ENCODE data around the gene KCNMB2.
"Not testable (repeated sequence)": the region's sequence is repeated elsewhere in the genome, so short reads cannot be mapped to it uniquely, and the experiment has no call there.

KCNMB2 gene

GRCh38 chr3:178532476-178532875 is 3.8 kb upstream of the KCNMB2 start:
- DNase-seq (ENCODE audit: low spot score in 2 of 2) (no peak), ATAC-seq (ENCODE audit: low read depth) (no peak)
- Mint-ChIP-seq H3K4me3 (no peak overlapping the region), H3K27ac (no peak overlapping the region), H3K4me1 (peaks cover 5% of the 10 kb centered on the region), H3K36me3 (peaks cover 2% of the 10 kb centered on the region), H3K9me3 (peaks cover 2% of the 10 kb centered on the region), H3K27me3 (peaks cover 19% of the 10 kb centered on the region)

GRCh38 chr3:178537122-178537705 is 978 bp downstream of the KCNMB2 start:
- H3K4me3 Mint-ChIP-seq, result no peak overlapping the region
- no peaks in the 10 kb centered on the region for H3K36me3 Mint-ChIP-seq
- no peak overlapping the region for H3K27ac Mint-ChIP-seq
- H3K27me3 Mint-ChIP-seq, result peaks cover 21% of the 10 kb centered on the region
- DNase-seq (ENCODE audit: low spot score in 2 of 2), result no peak
- ATAC-seq (ENCODE audit: low read depth), result no peak
- no peaks in the 10 kb centered on the region for H3K9me3 Mint-ChIP-seq
- peaks cover 5% of the 10 kb centered on the region for H3K4me1 Mint-ChIP-seq

GRCh38 chr3:178538056-178538455 is 1.8 kb downstream of the KCNMB2 start:
- DNase-seq (ENCODE audit: low spot score in 2 of 2) (no peak), ATAC-seq (ENCODE audit: low read depth) (no peak)
- no peak overlapping the region for H3K4me3 Mint-ChIP-seq
- no peaks in the 10 kb centered on the region for H3K36me3 Mint-ChIP-seq
- no peak overlapping the region for H3K27ac Mint-ChIP-seq
- peaks cover 5% of the 10 kb centered on the region for H3K4me1 Mint-ChIP-seq
- no peaks in the 10 kb centered on the region for H3K9me3 Mint-ChIP-seq
- peaks cover 21% of the 10 kb centered on the region for H3K27me3 Mint-ChIP-seq

- H3K27me3 Mint-ChIP-seq, result peaks cover 21% of the 10 kb centered on the region
- H3K9me3 Mint-ChIP-seq, result no peaks in the 10 kb centered on the region
- H3K27ac Mint-ChIP-seq, result no peak overlapping the region
- H3K4me3 Mint-ChIP-seq, result no peak overlapping the region
- H3K36me3 Mint-ChIP-seq, result no peaks in the 10 kb centered on the region
- H3K4me1 Mint-ChIP-seq, result peaks cover 5% of the 10 kb centered on the region
- DNase-seq (ENCODE audit: low spot score in 2 of 2) (no peak), ATAC-seq (ENCODE audit: low read depth) (no peak)
Measured at GRCh38 chr3:178540184-178540583, 3.9 kb downstream of the KCNMB2 start.

GRCh38 chr3:178545337-178545736 is 9.1 kb downstream of the KCNMB2 start:
- H3K4me1 Mint-ChIP-seq, result no peaks in the 10 kb centered on the region
- ATAC-seq (ENCODE audit: low read depth) (no peak), DNase-seq (ENCODE audit: low spot score in 2 of 2) (no peak)
- no peaks in the 10 kb centered on the region for H3K36me3 Mint-ChIP-seq
- peaks cover 8% of the 10 kb centered on the region for H3K27me3 Mint-ChIP-seq
- no peaks in the 10 kb centered on the region for H3K9me3 Mint-ChIP-seq
- H3K27ac Mint-ChIP-seq, result no peak overlapping the region
- no peak overlapping the region for H3K4me3 Mint-ChIP-seq

GRCh38 chr3:178546079-178546478 is 9.8 kb downstream of the KCNMB2 start:
- Mint-ChIP-seq H3K27ac (no peak overlapping the region), H3K4me3 (no peak overlapping the region), H3K9me3 (no peaks in the 10 kb centered on the region), H3K36me3 (no peaks in the 10 kb centered on the region), H3K27me3 (peaks cover 8% of the 10 kb centered on the region), H3K4me1 (no peaks in the 10 kb centered on the region)
- DNase-seq (ENCODE audit: low spot score in 2 of 2) (no peak), ATAC-seq (ENCODE audit: low read depth) (no peak)

- not testable (repeated sequence) for H3K27ac Mint-ChIP-seq; H3K9me3 Mint-ChIP-seq; H3K36me3 Mint-ChIP-seq; H3K27me3 Mint-ChIP-seq; ATAC-seq (ENCODE audit: low read depth); H3K4me1 Mint-ChIP-seq; DNase-seq (ENCODE audit: low spot score in 2 of 2); H3K4me3 Mint-ChIP-seq
Measured at GRCh38 chr3:178549426-178549825, 13.2 kb downstream of the KCNMB2 start.

- H3K4me3 Mint-ChIP-seq, result no peak overlapping the region
- H3K27ac Mint-ChIP-seq, result no peak overlapping the region
- no peaks in the 10 kb centered on the region for H3K4me1 Mint-ChIP-seq
- DNase-seq (ENCODE audit: low spot score in 2 of 2) (no peak), ATAC-seq (ENCODE audit: low read depth) (no peak)
- no peaks in the 10 kb centered on the region for H3K36me3 Mint-ChIP-seq
- no peaks in the 10 kb centered on the region for H3K27me3 Mint-ChIP-seq
- no peaks in the 10 kb centered on the region for H3K9me3 Mint-ChIP-seq
Measured at GRCh38 chr3:178551916-178552321, 15.7 kb downstream of the KCNMB2 start.

- peaks cover 6% of the 10 kb centered on the region for H3K27me3 Mint-ChIP-seq
- ATAC-seq (ENCODE audit: low read depth) (no peak), DNase-seq (ENCODE audit: low spot score in 2 of 2) (no peak)
- no peak overlapping the region for H3K27ac Mint-ChIP-seq
- H3K36me3 Mint-ChIP-seq, result no peaks in the 10 kb centered on the region
- no peak overlapping the region for H3K4me3 Mint-ChIP-seq
- H3K4me1 Mint-ChIP-seq, result no peaks in the 10 kb centered on the region
- no peaks in the 10 kb centered on the region for H3K9me3 Mint-ChIP-seq
Measured at GRCh38 chr3:178558637-178559036, 22.4 kb downstream of the KCNMB2 start.

GRCh38 chr3:178560759-178561158 is 24.5 kb downstream of the KCNMB2 start:
- Mint-ChIP-seq H3K27me3 (peaks cover 6% of the 10 kb centered on the region), H3K4me3 (no peak overlapping the region), H3K36me3 (no peaks in the 10 kb centered on the region), H3K9me3 (no peaks in the 10 kb centered on the region), H3K27ac (no peak overlapping the region), H3K4me1 (no peaks in the 10 kb centered on the region)
- DNase-seq (ENCODE audit: low spot score in 2 of 2) (no peak), ATAC-seq (ENCODE audit: low read depth) (no peak)

GRCh38 chr3:178561239-178561638 is 25.0 kb downstream of the KCNMB2 start:
- ATAC-seq (ENCODE audit: low read depth), result no peak
- no peaks in the 10 kb centered on the region for H3K9me3 Mint-ChIP-seq

GRCh38 chr3:178562143-178562946 is 26.1 kb downstream of the KCNMB2 start:
- no peaks in the 10 kb centered on the region for H3K9me3 Mint-ChIP-seq
- H3K4me1 Mint-ChIP-seq, result no peaks in the 10 kb centered on the region
- ATAC-seq (ENCODE audit: low read depth) (no peak), DNase-seq (ENCODE audit: low spot score in 2 of 2) (no peak)
- peaks cover 8% of the 10 kb centered on the region for H3K27me3 Mint-ChIP-seq
- no peaks in the 10 kb centered on the region for H3K36me3 Mint-ChIP-seq
- no peak overlapping the region for H3K4me3 Mint-ChIP-seq
- no peak overlapping the region for H3K27ac Mint-ChIP-seq

More at GRCh38 chr3:178561239-178561638, 25.0 kb downstream of the KCNMB2 start:
- no peaks in the 10 kb centered on the region for H3K4me1 Mint-ChIP-seq
- DNase-seq (ENCODE audit: low spot score in 2 of 2), result no peak
- H3K36me3 Mint-ChIP-seq, result no peaks in the 10 kb centered on the region
- H3K27ac Mint-ChIP-seq, result no peak overlapping the region
- peaks cover 6% of the 10 kb centered on the region for H3K27me3 Mint-ChIP-seq
- no peak overlapping the region for H3K4me3 Mint-ChIP-seq

GRCh38 chr3:178562947-178563232 is 26.7 kb downstream of the KCNMB2 start:
- Mint-ChIP-seq H3K36me3 (no peaks in the 10 kb centered on the region), H3K4me1 (no peaks in the 10 kb centered on the region), H3K27ac (no peak overlapping the region), H3K4me3 (no peak overlapping the region), H3K27me3 (peaks cover 8% of the 10 kb centered on the region), H3K9me3 (no peaks in the 10 kb centered on the region)
- ATAC-seq (ENCODE audit: low read depth) (no peak), DNase-seq (ENCODE audit: low spot score in 2 of 2) (no peak)

GRCh38 chr3:178567611-178568010 is 31.4 kb downstream of the KCNMB2 start:
- ATAC-seq (ENCODE audit: low read depth), result no peak
- Mint-ChIP-seq H3K9me3 (no peaks in the 10 kb centered on the region), H3K27me3 (peaks cover 6% of the 10 kb centered on the region), H3K36me3 (no peaks in the 10 kb centered on the region), H3K27ac (no peak overlapping the region), H3K4me1 (no peaks in the 10 kb centered on the region), H3K4me3 (no peak overlapping the region)
- DNase-seq (ENCODE audit: low spot score in 2 of 2), result no peak

- no peak overlapping the region for H3K27ac Mint-ChIP-seq
- no peaks in the 10 kb centered on the region for H3K36me3 Mint-ChIP-seq
- H3K27me3 Mint-ChIP-seq, result peaks cover 6% of the 10 kb centered on the region
- H3K4me1 Mint-ChIP-seq, result no peaks in the 10 kb centered on the region
- H3K4me3 Mint-ChIP-seq, result no peak overlapping the region
- H3K9me3 Mint-ChIP-seq, result no peaks in the 10 kb centered on the region
- ATAC-seq (ENCODE audit: low read depth) (no peak), DNase-seq (ENCODE audit: low spot score in 2 of 2) (no peak)
Measured at GRCh38 chr3:178568155-178568731, 32.0 kb downstream of the KCNMB2 start.

Data from memory B cell (primary cell).